Right lobe of liver (tissue), 4 donors: ENCODE data around the gene AGO3.
"Not testable (repeated sequence)": the region's sequence is repeated elsewhere in the genome, so short reads cannot be mapped to it uniquely, and the experiment has no call there.

ENCODE experiments used
- POLR2A ChIP-seq: fragments of 450-650 bp; IDR thresholded peaks from one replicate; pipeline ENCODE4 v1.6.1; 2017; ENCODE audit warnings: antibody characterized with exemption, mild to moderate bottlenecking
- TF ChIP-seq, protein P1 (sequence below), 4 donors: fragments of 200-600 bp in 3 of 4; fragments of 450-650 bp in 1 of 4; IDR thresholded peaks; one replicate each; pipeline versions ENCODE4 v1.5.1 to v1.8.0; 2016 to 2022; ENCODE audit warnings: antibody characterized with exemption in 4 of 4, mild to moderate bottlenecking in 2 of 4
- donor health status: DM: no; HTN: no; CAD: no.
- donor health status: DM: no; HTN: no; CAD: no.
- donor health status: DM: no; HTN: yes; CAD: no.

DNA sequence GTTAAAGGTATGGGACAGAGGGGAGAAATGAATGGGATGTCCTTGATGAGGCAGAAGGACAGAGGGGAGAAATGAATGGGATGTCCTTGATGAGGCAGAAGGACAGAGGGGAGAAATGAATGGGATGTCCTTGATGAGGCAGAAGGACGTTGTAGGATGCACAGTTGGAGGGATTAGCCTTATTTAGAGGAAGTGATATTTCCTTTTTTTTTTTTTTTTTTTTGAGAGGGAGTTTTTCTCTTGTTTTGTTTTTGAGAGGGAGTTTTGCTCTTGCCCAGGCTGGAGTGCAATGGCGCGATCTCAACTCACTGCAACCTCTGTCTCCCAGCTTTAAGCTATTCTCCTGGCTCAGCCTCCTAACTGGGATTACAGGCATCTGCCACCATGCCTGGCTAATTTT is 41.9 kb upstream of the AGO3 start:
- TF ChIP-seq, protein P1, sequence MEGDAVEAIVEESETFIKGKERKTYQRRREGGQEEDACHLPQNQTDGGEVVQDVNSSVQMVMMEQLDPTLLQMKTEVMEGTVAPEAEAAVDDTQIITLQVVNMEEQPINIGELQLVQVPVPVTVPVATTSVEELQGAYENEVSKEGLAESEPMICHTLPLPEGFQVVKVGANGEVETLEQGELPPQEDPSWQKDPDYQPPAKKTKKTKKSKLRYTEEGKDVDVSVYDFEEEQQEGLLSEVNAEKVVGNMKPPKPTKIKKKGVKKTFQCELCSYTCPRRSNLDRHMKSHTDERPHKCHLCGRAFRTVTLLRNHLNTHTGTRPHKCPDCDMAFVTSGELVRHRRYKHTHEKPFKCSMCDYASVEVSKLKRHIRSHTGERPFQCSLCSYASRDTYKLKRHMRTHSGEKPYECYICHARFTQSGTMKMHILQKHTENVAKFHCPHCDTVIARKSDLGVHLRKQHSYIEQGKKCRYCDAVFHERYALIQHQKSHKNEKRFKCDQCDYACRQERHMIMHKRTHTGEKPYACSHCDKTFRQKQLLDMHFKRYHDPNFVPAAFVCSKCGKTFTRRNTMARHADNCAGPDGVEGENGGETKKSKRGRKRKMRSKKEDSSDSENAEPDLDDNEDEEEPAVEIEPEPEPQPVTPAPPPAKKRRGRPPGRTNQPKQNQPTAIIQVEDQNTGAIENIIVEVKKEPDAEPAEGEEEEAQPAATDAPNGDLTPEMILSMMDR (IDR thresholded peaks at IDR 0.05), result not testable (repeated sequence)
- not testable (repeated sequence) for TF ChIP-seq POLR2A
